ENCODE data around the gene MFSD12.
A peak's percentile ranks its signal among the peaks of the same experiment; 100 is the strongest.

MFSD12 gene

DNA sequence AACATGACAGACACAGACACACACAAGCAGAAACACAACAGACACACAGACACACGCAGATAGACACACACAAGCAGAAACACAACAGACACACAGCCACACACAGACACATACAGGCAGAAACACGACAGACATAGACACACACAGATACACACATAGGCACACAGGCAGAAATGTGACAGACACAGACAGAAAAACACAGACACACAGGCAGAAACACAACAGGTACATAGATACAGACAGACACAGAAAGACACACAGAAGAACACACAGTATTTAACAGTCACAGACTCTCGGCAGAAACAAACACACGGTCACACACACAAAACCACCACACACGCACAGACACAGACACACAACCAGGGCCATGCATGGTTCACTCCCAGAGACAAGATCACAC lies 48.4 kb upstream of the MFSD12 start:
- Histone ChIP-seq H3K9me3 (ENCODE audit: control insufficient read depth, insufficient read depth, low read length) (no peaks in the 10 kb centered on the region), H3K9me2 (replicated peaks; ENCODE audit: control insufficient read depth, low read length) (no peaks in the 10 kb centered on the region), H3K36me3 (ENCODE audit: control insufficient read depth, low read length) (peaks cover 7% of the 10 kb centered on the region; the same call in 1 of the 2 replicates), H4K20me1 (ENCODE audit: control insufficient read depth, insufficient read depth, low read depth, low read length) (no peaks in the 10 kb centered on the region), H3K27me3 (ENCODE audit: control insufficient read depth, low read length) (peaks cover 24% of the 10 kb centered on the region), H3K4me1 (ENCODE audit: control insufficient read depth, low read length) (peaks cover 43% of the 10 kb centered on the region), H3K4me2 (ENCODE audit: low read length) (peak overlapping the region; percentile 45; the same call in 1 of the 2 replicates), H3K4me3 (ENCODE audit: low read length) (no peak overlapping the region), H3K27ac (ENCODE audit: low read depth, low read length) (no peak overlapping the region), H3F3A (ENCODE audit: control insufficient read depth, insufficient read depth) (no peaks in the 10 kb centered on the region), H3K79me2 (ENCODE audit: control insufficient read depth, low read length) (no peaks in the 10 kb centered on the region)
- TF ChIP-seq EZH2phosphoT487 (IDR thresholded peaks at IDR 0.05; ENCODE audit: borderline replicate concordance, low read length), result no peak
- TF ChIP-seq, protein P1, sequence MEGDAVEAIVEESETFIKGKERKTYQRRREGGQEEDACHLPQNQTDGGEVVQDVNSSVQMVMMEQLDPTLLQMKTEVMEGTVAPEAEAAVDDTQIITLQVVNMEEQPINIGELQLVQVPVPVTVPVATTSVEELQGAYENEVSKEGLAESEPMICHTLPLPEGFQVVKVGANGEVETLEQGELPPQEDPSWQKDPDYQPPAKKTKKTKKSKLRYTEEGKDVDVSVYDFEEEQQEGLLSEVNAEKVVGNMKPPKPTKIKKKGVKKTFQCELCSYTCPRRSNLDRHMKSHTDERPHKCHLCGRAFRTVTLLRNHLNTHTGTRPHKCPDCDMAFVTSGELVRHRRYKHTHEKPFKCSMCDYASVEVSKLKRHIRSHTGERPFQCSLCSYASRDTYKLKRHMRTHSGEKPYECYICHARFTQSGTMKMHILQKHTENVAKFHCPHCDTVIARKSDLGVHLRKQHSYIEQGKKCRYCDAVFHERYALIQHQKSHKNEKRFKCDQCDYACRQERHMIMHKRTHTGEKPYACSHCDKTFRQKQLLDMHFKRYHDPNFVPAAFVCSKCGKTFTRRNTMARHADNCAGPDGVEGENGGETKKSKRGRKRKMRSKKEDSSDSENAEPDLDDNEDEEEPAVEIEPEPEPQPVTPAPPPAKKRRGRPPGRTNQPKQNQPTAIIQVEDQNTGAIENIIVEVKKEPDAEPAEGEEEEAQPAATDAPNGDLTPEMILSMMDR (IDR thresholded peaks at IDR 0.05; ENCODE audit: low read depth, low read length, poor library complexity, severe bottlenecking), result no peak

GRCh38 chr19:3605361-3605760 lies 48.0 kb upstream of the MFSD12 start:
- H3K4me2 ChIP-seq (ENCODE audit: low read length), result peak overlapping the region; percentile 39
- no peak for TF ChIP-seq EZH2phosphoT487 (IDR thresholded peaks at IDR 0.05; ENCODE audit: borderline replicate concordance, low read length)
- TF ChIP-seq, protein P1 (IDR thresholded peaks at IDR 0.05; ENCODE audit: low read depth, low read length, poor library complexity, severe bottlenecking), result no peak
- no peaks in the 10 kb centered on the region for H3K9me2 ChIP-seq (replicated peaks; ENCODE audit: control insufficient read depth, low read length)
- peaks cover 5% of the 10 kb centered on the region; the same call in 1 of the 2 replicates for H3K36me3 ChIP-seq (ENCODE audit: control insufficient read depth, low read length)
- peaks cover 24% of the 10 kb centered on the region for H3K27me3 ChIP-seq (ENCODE audit: control insufficient read depth, low read length)
- no peaks in the 10 kb centered on the region for H3F3A ChIP-seq (ENCODE audit: control insufficient read depth, insufficient read depth)
- H3K79me2 ChIP-seq (ENCODE audit: control insufficient read depth, low read length), result no peaks in the 10 kb centered on the region
- no peak overlapping the region for H3K27ac ChIP-seq (ENCODE audit: low read depth, low read length)
- 0 out of 2 replicates have a peak overlapping the region, but pooled peaks have one; percentile 3 for H3K4me3 ChIP-seq (ENCODE audit: low read length)
- H4K20me1 ChIP-seq (ENCODE audit: control insufficient read depth, insufficient read depth, low read depth, low read length), result no peaks in the 10 kb centered on the region
- H3K4me1 ChIP-seq (ENCODE audit: control insufficient read depth, low read length), result peaks cover 43% of the 10 kb centered on the region
- no peaks in the 10 kb centered on the region for H3K9me3 ChIP-seq (ENCODE audit: control insufficient read depth, insufficient read depth, low read length)

GRCh38 chr19:3604987-3605343 lies 47.6 kb upstream of the MFSD12 start:
- Histone ChIP-seq H3K79me2 (ENCODE audit: control insufficient read depth, low read length) (no peaks in the 10 kb centered on the region), H3K27ac (ENCODE audit: low read depth, low read length) (no peak overlapping the region), H3K27me3 (ENCODE audit: control insufficient read depth, low read length) (peaks cover 24% of the 10 kb centered on the region), H3K9me2 (replicated peaks; ENCODE audit: control insufficient read depth, low read length) (no peaks in the 10 kb centered on the region), H3K4me3 (ENCODE audit: low read length) (peak overlapping the region; percentile 3; the same call in 1 of the 2 replicates), H3K36me3 (ENCODE audit: control insufficient read depth, low read length) (peaks cover 3% of the 10 kb centered on the region; the same call in 1 of the 2 replicates), H3K4me2 (ENCODE audit: low read length) (peak overlapping the region; percentile 39), H4K20me1 (ENCODE audit: control insufficient read depth, insufficient read depth, low read depth, low read length) (no peaks in the 10 kb centered on the region), H3K9me3 (ENCODE audit: control insufficient read depth, insufficient read depth, low read length) (no peaks in the 10 kb centered on the region), H3K4me1 (ENCODE audit: control insufficient read depth, low read length) (peaks cover 43% of the 10 kb centered on the region), H3F3A (ENCODE audit: control insufficient read depth, insufficient read depth) (no peaks in the 10 kb centered on the region)
- TF ChIP-seq, protein P1 (IDR thresholded peaks at IDR 0.05; ENCODE audit: low read depth, low read length, poor library complexity, severe bottlenecking), result no peak
- no peak for TF ChIP-seq EZH2phosphoT487 (IDR thresholded peaks at IDR 0.05; ENCODE audit: borderline replicate concordance, low read length)
